ENCODE data around the gene TSHZ1.

- TF ChIP-seq, protein P1, sequence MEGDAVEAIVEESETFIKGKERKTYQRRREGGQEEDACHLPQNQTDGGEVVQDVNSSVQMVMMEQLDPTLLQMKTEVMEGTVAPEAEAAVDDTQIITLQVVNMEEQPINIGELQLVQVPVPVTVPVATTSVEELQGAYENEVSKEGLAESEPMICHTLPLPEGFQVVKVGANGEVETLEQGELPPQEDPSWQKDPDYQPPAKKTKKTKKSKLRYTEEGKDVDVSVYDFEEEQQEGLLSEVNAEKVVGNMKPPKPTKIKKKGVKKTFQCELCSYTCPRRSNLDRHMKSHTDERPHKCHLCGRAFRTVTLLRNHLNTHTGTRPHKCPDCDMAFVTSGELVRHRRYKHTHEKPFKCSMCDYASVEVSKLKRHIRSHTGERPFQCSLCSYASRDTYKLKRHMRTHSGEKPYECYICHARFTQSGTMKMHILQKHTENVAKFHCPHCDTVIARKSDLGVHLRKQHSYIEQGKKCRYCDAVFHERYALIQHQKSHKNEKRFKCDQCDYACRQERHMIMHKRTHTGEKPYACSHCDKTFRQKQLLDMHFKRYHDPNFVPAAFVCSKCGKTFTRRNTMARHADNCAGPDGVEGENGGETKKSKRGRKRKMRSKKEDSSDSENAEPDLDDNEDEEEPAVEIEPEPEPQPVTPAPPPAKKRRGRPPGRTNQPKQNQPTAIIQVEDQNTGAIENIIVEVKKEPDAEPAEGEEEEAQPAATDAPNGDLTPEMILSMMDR (IDR thresholded peaks at IDR 0.05 in 8 of 11, conservative IDR thresholded peaks at IDR 0.05 in 3 of 11) = no peak
- TF ChIP-seq POLR2A (IDR thresholded peaks at IDR 0.05) (no peak), POLR2AphosphoS5 (IDR thresholded peaks at IDR 0.05) (no peak)
Observed at GRCh38 chr18:75173738-75174137, 36.9 kb upstream of the TSHZ1 start.

All from spleen (tissue), 7 donors.